Astrocyte (in vitro differentiated cells and primary cell): ENCODE results near the gene FAM13A. TPM values are rescaled to one million over a fixed set of nuclear protein-coding genes. Genes with fewer than 3 reads are reported as not detected.

Experiments
- DNase-seq: peaks from one replicate; pipeline ENCODE4 v3.0.0-alpha.2; 2010; ENCODE audit warnings: low read depth
- FAIRE-seq: peaks from 2 replicates; lab custom pipeline; 2011; peaks lifted over from hg19 to GRCh38; lab: Jason Lieb, UNC
- H2AFZ ChIP-seq: 2 replicates; pipeline ENCODE4 v1.6.0; 2012; ENCODE audit warnings: low read depth, low read length, inconsistent platforms
- H3K27ac ChIP-seq: 2 replicates; pipeline ENCODE4 v1.5.1; 2011; ENCODE audit warnings: low read depth, low read length, inconsistent platforms
- H3K27me3 ChIP-seq: 2 replicates; pipeline ENCODE4 v1.6.0; 2011; ENCODE audit warnings: low read length, inconsistent platforms; ENCODE audit not compliant: insufficient read depth
- H3K36me3 ChIP-seq: 2 replicates; pipeline ENCODE4 v1.5.1; 2011; ENCODE audit warnings: low read length, inconsistent platforms; ENCODE audit not compliant: insufficient read depth
- H3K4me1 ChIP-seq: 2 replicates; pipeline ENCODE4 v1.5.1; 2011; ENCODE audit warnings: low read length, inconsistent platforms; ENCODE audit not compliant: insufficient read depth
- H3K4me2 ChIP-seq: 2 replicates; pipeline ENCODE4 v1.6.0; 2012; ENCODE audit warnings: low read length, inconsistent platforms
- H3K4me3 ChIP-seq: 2 replicates; pipeline ENCODE4 v1.5.1; 2011; ENCODE audit warnings: low read depth, mild to moderate bottlenecking, low read length, inconsistent platforms; ENCODE audit not compliant: insufficient read depth
- H3K79me2 ChIP-seq: 2 replicates; pipeline ENCODE4 v1.6.0; 2012; ENCODE audit warnings: mild to moderate bottlenecking, low read length, inconsistent platforms; ENCODE audit not compliant: insufficient read depth
- H3K9ac ChIP-seq: 2 replicates; pipeline ENCODE4 v1.6.0; 2012; ENCODE audit warnings: mild to moderate bottlenecking, low read length, inconsistent platforms
- H3K9me3 ChIP-seq: 2 replicates; pipeline ENCODE4 v1.5.1; 2012; ENCODE audit warnings: low read depth, mild to moderate bottlenecking, low read length, inconsistent platforms; ENCODE audit not compliant: insufficient read depth
- H4K20me1 ChIP-seq: 2 replicates; pipeline ENCODE4 v1.6.0; 2012; ENCODE audit warnings: low read length, inconsistent platforms; ENCODE audit not compliant: insufficient read depth
- H3K27ac Mint-ChIP-seq: one replicate; pipeline ENCODE4 v1.8.0; 2021; ENCODE audit warnings: mild to moderate bottlenecking, mixed read lengths; ENCODE audit not compliant: unreplicated experiment
- H3K27me3 Mint-ChIP-seq: one replicate; pipeline ENCODE4 v1.8.0; 2021; ENCODE audit warnings: low read depth, mixed read lengths; ENCODE audit not compliant: unreplicated experiment
- H3K36me3 Mint-ChIP-seq: one replicate; pipeline ENCODE4 v1.8.0; 2021; ENCODE audit warnings: low read depth, mixed read lengths; ENCODE audit not compliant: unreplicated experiment
- H3K4me1 Mint-ChIP-seq: one replicate; pipeline ENCODE4 v1.8.0; 2021; ENCODE audit warnings: low read depth, mixed read lengths; ENCODE audit not compliant: unreplicated experiment
- H3K4me3 Mint-ChIP-seq: one replicate; pipeline ENCODE4 v1.8.0; 2021; ENCODE audit warnings: mild to moderate bottlenecking, moderate library complexity, mixed read lengths; ENCODE audit not compliant: unreplicated experiment
- H3K9me3 Mint-ChIP-seq: one replicate; pipeline ENCODE4 v1.8.0; 2021; ENCODE audit warnings: mild to moderate bottlenecking, mixed read lengths; ENCODE audit not compliant: unreplicated experiment
- CTCF ChIP-seq: IDR thresholded peaks from 2 replicates; pipeline ENCODE4 v1.5.1; 2011; ENCODE audit warnings: low read depth, mild to moderate bottlenecking, inconsistent platforms, low read length, moderate library complexity; ENCODE audit not compliant: insufficient read depth
- EZH2 ChIP-seq: IDR thresholded peaks from 2 replicates; pipeline ENCODE4 v1.6.1; 2012; ENCODE audit warnings: mild to moderate bottlenecking, low read length, inconsistent platforms; ENCODE audit not compliant: insufficient read depth
- total RNA-seq: library from RNA; stranded (reverse); gene quantifications from 2 replicates; pipeline ENCODE4 v1.2.1, GENCODE V29; 2021

FAM13A gene
- total RNA-seq, 1 donor from 2014 or later, result 12.0 TPM

DNA sequence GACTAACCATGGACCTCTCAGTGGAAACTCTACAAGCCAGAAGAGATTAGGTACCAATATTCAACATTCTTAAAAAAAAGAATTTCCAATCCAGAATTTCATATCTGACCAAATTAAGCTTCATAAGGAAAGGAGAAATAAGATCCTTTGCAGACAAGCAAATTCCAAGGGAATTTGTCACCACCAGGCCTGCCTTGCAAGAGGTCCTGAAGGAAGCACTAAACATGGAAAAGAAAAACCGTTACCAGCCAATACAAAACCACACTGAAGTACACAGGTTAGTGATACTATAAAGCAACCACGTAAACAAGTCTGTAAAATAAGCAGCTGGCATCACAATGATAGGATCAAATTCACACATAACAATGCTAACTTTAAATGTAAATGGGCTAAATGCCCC, 156.6 kb downstream of the FAM13A start:
- H3K4me1 ChIP-seq, result peaks cover 4% of the 10 kb centered on the region
- peaks cover 2% of the 10 kb centered on the region for H3K36me3 ChIP-seq
- no peaks in the 10 kb centered on the region for H3K79me2 ChIP-seq
- peak; percentile 50 for FAIRE-seq
- peaks cover 9% of the 10 kb centered on the region for H3K4me1 Mint-ChIP-seq
- TF ChIP-seq CTCF (no peak), EZH2 (no peak)
- no peak overlapping the region for H3K27ac ChIP-seq
- no peaks in the 10 kb centered on the region for H3K9me3 ChIP-seq
- H3K27me3 Mint-ChIP-seq, result no peaks in the 10 kb centered on the region
- no peak overlapping the region for H3K4me3 Mint-ChIP-seq
- DNase-seq, result peak; percentile 76
- peaks cover 10% of the 10 kb centered on the region for H3K36me3 Mint-ChIP-seq
- no peaks in the 10 kb centered on the region for H3K27me3 ChIP-seq
- H2AFZ ChIP-seq, result no peak overlapping the region
- no peak overlapping the region for H3K27ac Mint-ChIP-seq
- no peaks in the 10 kb centered on the region for H4K20me1 ChIP-seq
- peak overlapping the region; percentile 58 for H3K4me2 ChIP-seq
- peaks cover 16% of the 10 kb centered on the region for H3K9me3 Mint-ChIP-seq
- H3K9ac ChIP-seq, result no peak overlapping the region
- no peak overlapping the region for H3K4me3 ChIP-seq

DNA sequence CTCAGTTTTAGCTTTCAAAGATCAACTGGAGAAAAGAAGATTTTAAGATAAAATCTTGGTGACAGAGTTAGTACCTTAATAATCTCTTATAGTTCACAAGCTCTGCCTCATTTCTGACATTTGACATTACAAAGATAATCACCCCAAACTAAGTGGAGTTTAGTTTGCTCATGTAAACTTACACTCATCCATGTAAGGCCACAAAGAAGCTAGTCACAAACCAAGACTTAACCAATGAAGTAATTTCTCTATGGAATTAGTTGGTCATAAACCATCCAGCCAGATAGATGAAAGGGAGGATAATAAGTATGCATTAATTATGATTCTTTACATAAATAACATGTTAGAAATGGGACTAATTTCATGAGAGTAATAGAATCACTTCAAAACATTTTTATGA, 159.2 kb downstream of the FAM13A start:
- no peak overlapping the region for H3K27ac ChIP-seq
- peaks cover 2% of the 10 kb centered on the region for H3K36me3 ChIP-seq
- no peaks in the 10 kb centered on the region for H4K20me1 ChIP-seq
- H3K27ac Mint-ChIP-seq, result no peak overlapping the region
- FAIRE-seq, result no peak
- H3K27me3 Mint-ChIP-seq, result no peaks in the 10 kb centered on the region
- H3K4me3 ChIP-seq, result no peak overlapping the region
- TF ChIP-seq EZH2, result no peak
- TF ChIP-seq CTCF, result no peak
- H2AFZ ChIP-seq, result no peak overlapping the region
- peaks cover 9% of the 10 kb centered on the region for H3K4me1 Mint-ChIP-seq
- H3K4me1 ChIP-seq, result peaks cover 4% of the 10 kb centered on the region
- H3K27me3 ChIP-seq, result no peaks in the 10 kb centered on the region
- no peak overlapping the region for H3K4me2 ChIP-seq
- H3K36me3 Mint-ChIP-seq, result peaks cover 8% of the 10 kb centered on the region
- no peak overlapping the region for H3K4me3 Mint-ChIP-seq
- no peak overlapping the region for H3K9ac ChIP-seq
- peaks cover 14% of the 10 kb centered on the region for H3K9me3 Mint-ChIP-seq
- no peak for DNase-seq
- H3K9me3 ChIP-seq, result no peaks in the 10 kb centered on the region
- no peaks in the 10 kb centered on the region for H3K79me2 ChIP-seq

GRCh38 chr4:88897180-88897579, 159.8 kb downstream of the FAM13A start:
- H4K20me1 ChIP-seq, result no peaks in the 10 kb centered on the region
- no peak overlapping the region for H2AFZ ChIP-seq
- Mint-ChIP-seq H3K4me3 (no peak overlapping the region), H3K27ac (no peak overlapping the region), H3K9me3 (peaks cover 9% of the 10 kb centered on the region), H3K4me1 (peaks cover 9% of the 10 kb centered on the region), H3K36me3 (peaks cover 7% of the 10 kb centered on the region), H3K27me3 (no peaks in the 10 kb centered on the region)
- peak; percentile 4 for DNase-seq
- no peak for TF ChIP-seq CTCF
- no peak for TF ChIP-seq EZH2
- H3K36me3 ChIP-seq, result peaks cover 2% of the 10 kb centered on the region
- H3K4me3 ChIP-seq, result no peak overlapping the region
- H3K9me3 ChIP-seq, result no peaks in the 10 kb centered on the region
- peaks cover 4% of the 10 kb centered on the region for H3K4me1 ChIP-seq
- H3K27ac ChIP-seq, result no peak overlapping the region
- no peak overlapping the region for H3K9ac ChIP-seq
- no peaks in the 10 kb centered on the region for H3K27me3 ChIP-seq
- FAIRE-seq, result no peak
- no peaks in the 10 kb centered on the region for H3K79me2 ChIP-seq
- H3K4me2 ChIP-seq, result no peak overlapping the region
